GOT3 (cell line): ENCODE results near the gene NPBWR2.
"Not testable (repeated sequence)": the region's sequence is repeated elsewhere in the genome, so short reads cannot be mapped to it uniquely, and the experiment has no call there.

ENCODE experiments used
- DNase-seq: peaks from one replicate; lab custom pipeline; 2025; ENCODE audit warnings: mixed read lengths; lab: John Stamatoyannopoulos, UW

The NPBWR2 gene

GRCh38 chr20:64119301-64119680 is 11.9 kb upstream of the NPBWR2 start:
- no peak for DNase-seq

GRCh38 chr20:64117432-64117777 is 10.0 kb upstream of the NPBWR2 start:
- DNase-seq: not testable (repeated sequence)

- no peak for DNase-seq
Measured at GRCh38 chr20:64116541-64117431, 9.4 kb upstream of the NPBWR2 start.

- DNase-seq: no peak
Measured at GRCh38 chr20:64116016-64116415, 8.7 kb upstream of the NPBWR2 start.

- DNase-seq: no peak
Measured at GRCh38 chr20:64115171-64115911, 8.0 kb upstream of the NPBWR2 start.

- DNase-seq: no peak
Measured at GRCh38 chr20:64114356-64114971, 7.1 kb upstream of the NPBWR2 start.

- DNase-seq: no peak
Measured at GRCh38 chr20:64113796-64114355, 6.5 kb upstream of the NPBWR2 start.

- no peak for DNase-seq
Measured at GRCh38 chr20:64113444-64113775, 6.0 kb upstream of the NPBWR2 start.

GRCh38 chr20:64112691-64113443 is 5.5 kb upstream of the NPBWR2 start:
- no peak for DNase-seq

- DNase-seq: no peak
Measured at GRCh38 chr20:64111841-64112641, 4.7 kb upstream of the NPBWR2 start.

GRCh38 chr20:64110411-64111068 is 3.2 kb upstream of the NPBWR2 start:
- DNase-seq: no peak

- no peak for DNase-seq
Measured at GRCh38 chr20:64109831-64110391, 2.5 kb upstream of the NPBWR2 start.

- no peak for DNase-seq
Measured at GRCh38 chr20:64108731-64109681, 1.6 kb upstream of the NPBWR2 start.

GRCh38 chr20:64107736-64108457 is 532 bp upstream of the NPBWR2 start:
- no peak for DNase-seq

GRCh38 chr20:64106435-64106961 is 867 bp downstream of the NPBWR2 start:
- no peak for DNase-seq

- no peak for DNase-seq
Measured at GRCh38 chr20:64105846-64106434, 1.4 kb downstream of the NPBWR2 start.

- DNase-seq: no peak
Measured at GRCh38 chr20:64104667-64105451, 2.5 kb downstream of the NPBWR2 start.
